ENCODE data around the gene TIAM2.
A peak's percentile ranks its signal among the peaks of the same experiment; 100 is the strongest.
"Not testable (repeated sequence)": the region's sequence is repeated elsewhere in the genome, so short reads cannot be mapped to it uniquely, and the experiment has no call there.

The TIAM2 gene

GRCh38 chr6:155110721-155111120 is 115.6 kb downstream of the TIAM2 start:
- no peak overlapping the region for H3K27ac Mint-ChIP-seq
- H3K9me3 Mint-ChIP-seq: no peaks in the 10 kb centered on the region
- no peak overlapping the region for H3K4me3 Mint-ChIP-seq
- ATAC-seq: no peak
- H3K27me3 Mint-ChIP-seq: peaks cover 41% of the 10 kb centered on the region
- DNase-seq: no peak
- peaks cover 18% of the 10 kb centered on the region for H3K4me1 Mint-ChIP-seq

GRCh38 chr6:155112757-155113156 is 117.6 kb downstream of the TIAM2 start:
- Mint-ChIP-seq H3K27me3 (peaks cover 28% of the 10 kb centered on the region), H3K4me1 (peaks cover 22% of the 10 kb centered on the region), H3K9me3 (no peaks in the 10 kb centered on the region), H3K4me3 (no peak overlapping the region), H3K27ac (peak overlapping the region in 1 of 2 donors; percentile 38)
- DNase-seq: no peak
- no peak for ATAC-seq

- Mint-ChIP-seq H3K4me3 (peak overlapping the region; percentile 6 to 40), H3K9me3 (no peaks in the 10 kb centered on the region), H3K4me1 (peaks cover 22% of the 10 kb centered on the region), H3K27ac (peak overlapping the region in 1 of 2 donors; percentile 80), H3K27me3 (peaks cover 16% of the 10 kb centered on the region)
- peak; percentile 76 for ATAC-seq
- no peak for DNase-seq
These were observed 120.9 kb downstream of the TIAM2 start for GRCh38 chr6:155115893-155116570.

GRCh38 chr6:155116571-155116910 is 121.4 kb downstream of the TIAM2 start:
- peaks cover 24% of the 10 kb centered on the region for H3K4me1 Mint-ChIP-seq
- ATAC-seq: no peak
- no peak for DNase-seq
- peak overlapping the region; percentile 6 to 40 for H3K4me3 Mint-ChIP-seq
- H3K9me3 Mint-ChIP-seq: no peaks in the 10 kb centered on the region
- peak overlapping the region in 1 of 2 donors; percentile 80 for H3K27ac Mint-ChIP-seq
- H3K27me3 Mint-ChIP-seq: peaks cover 18% of the 10 kb centered on the region

- ATAC-seq: no peak
- peaks cover 31% of the 10 kb centered on the region for H3K4me1 Mint-ChIP-seq
- H3K4me3 Mint-ChIP-seq: no peak overlapping the region
- H3K27me3 Mint-ChIP-seq: peaks cover 21% of the 10 kb centered on the region
- no peak overlapping the region for H3K27ac Mint-ChIP-seq
- DNase-seq: no peak
- H3K9me3 Mint-ChIP-seq: no peaks in the 10 kb centered on the region
These were observed 122.1 kb downstream of the TIAM2 start for GRCh38 chr6:155117256-155117655.

- Mint-ChIP-seq H3K9me3 (no peaks in the 10 kb centered on the region), H3K27ac (no peak overlapping the region)
These were observed 122.7 kb downstream of the TIAM2 start for GRCh38 chr6:155117785-155118184.

GRCh38 chr6:155119201-155119600 is 124.1 kb downstream of the TIAM2 start:
- H3K9me3 Mint-ChIP-seq: not testable (repeated sequence)

More at GRCh38 chr6:155117785-155118184, 122.7 kb downstream of the TIAM2 start:
- ATAC-seq (no peak), DNase-seq (no peak)
- Mint-ChIP-seq H3K27me3 (peaks cover 17% of the 10 kb centered on the region), H3K4me1 (peaks cover 32% of the 10 kb centered on the region), H3K4me3 (no peak overlapping the region)

GRCh38 chr6:155120034-155120433 is 124.9 kb downstream of the TIAM2 start:
- Mint-ChIP-seq H3K27ac (no peak overlapping the region), H3K27me3 (peaks cover 10% of the 10 kb centered on the region), H3K4me1 (peaks cover 32% of the 10 kb centered on the region), H3K9me3 (no peaks in the 10 kb centered on the region), H3K4me3 (no peak overlapping the region)
- DNase-seq: no peak
- ATAC-seq: no peak

More at GRCh38 chr6:155119201-155119600, 124.1 kb downstream of the TIAM2 start:
- not testable (repeated sequence) for DNase-seq, ATAC-seq, H3K4me3 Mint-ChIP-seq, H3K27ac Mint-ChIP-seq
- Mint-ChIP-seq H3K27me3 (peaks cover 10% of the 10 kb centered on the region), H3K4me1 (peaks cover 32% of the 10 kb centered on the region)

GRCh38 chr6:155121294-155121693 is 126.2 kb downstream of the TIAM2 start:
- Mint-ChIP-seq H3K4me3 (no peak overlapping the region), H3K9me3 (no peaks in the 10 kb centered on the region), H3K27ac (no peak overlapping the region), H3K4me1 (peaks cover 30% of the 10 kb centered on the region), H3K27me3 (peaks cover 10% of the 10 kb centered on the region)
- DNase-seq (no peak), ATAC-seq (no peak)

GRCh38 chr6:155121699-155122098 is 126.6 kb downstream of the TIAM2 start:
- H3K4me3 Mint-ChIP-seq: peak overlapping the region in 1 of 2 donors; percentile 44
- no peak for DNase-seq
- H3K9me3 Mint-ChIP-seq: no peaks in the 10 kb centered on the region
- peaks cover 29% of the 10 kb centered on the region for H3K4me1 Mint-ChIP-seq
- peaks cover 10% of the 10 kb centered on the region for H3K27me3 Mint-ChIP-seq
- H3K27ac Mint-ChIP-seq: peak overlapping the region in 1 of 2 donors; percentile 15
- ATAC-seq: peak; percentile 31

- DNase-seq (no peak), ATAC-seq (no peak)
- H3K27ac Mint-ChIP-seq: no peak overlapping the region
- peaks cover 31% of the 10 kb centered on the region for H3K4me1 Mint-ChIP-seq
- no peak overlapping the region for H3K4me3 Mint-ChIP-seq
- peaks cover 10% of the 10 kb centered on the region for H3K27me3 Mint-ChIP-seq
- H3K9me3 Mint-ChIP-seq: no peaks in the 10 kb centered on the region
These were observed 127.3 kb downstream of the TIAM2 start for GRCh38 chr6:155122199-155122950.

GRCh38 chr6:155123520-155123919 is 128.4 kb downstream of the TIAM2 start:
- DNase-seq (no peak), ATAC-seq (no peak)
- H3K27me3 Mint-ChIP-seq: peaks cover 10% of the 10 kb centered on the region
- H3K4me1 Mint-ChIP-seq: peaks cover 24% of the 10 kb centered on the region
- H3K4me3 Mint-ChIP-seq: no peak overlapping the region
- peak overlapping the region in 1 of 2 donors; percentile 78 for H3K27ac Mint-ChIP-seq
- H3K9me3 Mint-ChIP-seq: no peaks in the 10 kb centered on the region

GRCh38 chr6:155125906-155126305 is 130.8 kb downstream of the TIAM2 start:
- DNase-seq: no peak
- Mint-ChIP-seq H3K27me3 (peaks cover 10% of the 10 kb centered on the region), H3K4me3 (peak overlapping the region in 1 of 2 donors; percentile 46), H3K4me1 (peaks cover 43% of the 10 kb centered on the region), H3K27ac (no peak overlapping the region), H3K9me3 (no peaks in the 10 kb centered on the region)
- no peak for ATAC-seq

GRCh38 chr6:155126727-155127439 is 131.8 kb downstream of the TIAM2 start:
- no peaks in the 10 kb centered on the region for H3K9me3 Mint-ChIP-seq
- H3K27me3 Mint-ChIP-seq: peaks cover 6% of the 10 kb centered on the region
- H3K4me1 Mint-ChIP-seq: peaks cover 40% of the 10 kb centered on the region
- ATAC-seq: peak; percentile 98
- peak overlapping the region in 1 of 2 donors; percentile 80 for H3K27ac Mint-ChIP-seq
- peak overlapping the region; percentile 21 to 58 for H3K4me3 Mint-ChIP-seq
- DNase-seq: peak; percentile 38 to 81

GRCh38 chr6:155128977-155129376 is 133.9 kb downstream of the TIAM2 start:
- no peak overlapping the region for H3K4me3 Mint-ChIP-seq
- H3K9me3 Mint-ChIP-seq: no peaks in the 10 kb centered on the region
- ATAC-seq (no peak), DNase-seq (no peak)
- H3K27ac Mint-ChIP-seq: no peak overlapping the region
- H3K27me3 Mint-ChIP-seq: peaks cover 9% of the 10 kb centered on the region
- H3K4me1 Mint-ChIP-seq: peaks cover 43% of the 10 kb centered on the region

- ATAC-seq: no peak
- Mint-ChIP-seq H3K9me3 (no peaks in the 10 kb centered on the region), H3K4me1 (peaks cover 43% of the 10 kb centered on the region), H3K4me3 (peak overlapping the region in 1 of 2 donors; percentile 9), H3K27ac (peak overlapping the region; percentile 79 to 84), H3K27me3 (peaks cover 9% of the 10 kb centered on the region)
- DNase-seq: no peak
These were observed 134.6 kb downstream of the TIAM2 start for GRCh38 chr6:155129744-155130143.

All from stimulated activated naive CD8-positive, alpha-beta T cell treated with anti-CD3 and anti-CD28 coated beads, Interleukin-15, amount 100 ng/mL, for 72 hours (primary cell).